ENCODE results near the gene FADS6. TPM values are rescaled to one million over a fixed set of nuclear protein-coding genes. Genes with fewer than 3 reads are reported as not detected.

Gene FADS6
- total RNA-seq, 2 donors from 2014 or later = 4.7 to 5.7 TPM

DNA sequence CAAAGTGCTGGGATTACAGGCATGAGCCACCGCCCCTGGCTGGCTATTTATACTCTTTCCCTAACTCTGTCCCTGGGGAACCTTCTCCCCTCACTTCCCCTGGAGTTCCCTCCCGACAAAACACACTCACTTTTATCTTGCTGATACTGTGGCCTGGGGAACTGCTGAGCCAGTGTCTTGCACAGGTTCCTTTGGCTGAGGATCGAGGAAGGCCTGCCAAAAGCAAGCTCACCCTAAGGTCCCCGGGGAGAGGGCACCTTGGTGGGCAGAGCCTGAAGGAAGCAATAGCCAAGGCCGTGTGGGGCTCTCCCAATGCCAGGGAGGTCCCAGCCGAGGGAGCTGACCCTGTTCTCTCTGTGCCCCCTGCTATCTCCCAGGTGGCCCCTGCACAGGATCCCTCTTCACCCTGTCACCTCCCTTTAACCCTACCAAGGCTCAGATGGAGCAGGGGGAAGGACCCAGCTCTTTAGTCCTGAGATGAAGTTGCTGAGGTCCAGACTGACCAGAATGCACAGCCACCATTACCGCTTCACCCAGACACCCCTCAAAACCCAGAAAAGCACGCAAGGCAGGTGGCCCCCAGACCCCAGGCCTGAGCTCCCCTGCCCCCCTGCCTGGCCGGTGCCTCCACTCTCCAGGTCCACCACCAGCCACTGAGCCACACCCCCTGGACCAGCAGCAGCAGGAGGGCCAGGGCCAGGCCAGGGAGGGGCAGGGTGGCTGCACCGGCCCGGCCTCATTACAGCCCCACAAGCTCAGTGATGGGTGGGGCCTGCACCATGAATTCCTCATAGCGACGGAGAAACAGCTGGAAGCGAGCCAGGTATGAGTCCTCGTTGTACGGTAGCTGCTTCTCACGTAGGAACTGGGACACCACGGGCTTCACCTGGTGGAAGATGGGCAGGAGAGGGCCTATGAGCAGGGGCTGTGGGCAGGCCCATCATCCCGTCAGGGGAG is 15.6 kb downstream of the FADS6 start:
- no peak overlapping the region for H3K27ac Mint-ChIP-seq
- H3K36me3 ChIP-seq (ENCODE audit: control insufficient read depth, insufficient read depth, low read length) = no peaks in the 10 kb centered on the region
- no peaks in the 10 kb centered on the region for H3K27me3 ChIP-seq (ENCODE audit: control insufficient read depth, insufficient read depth, low read length, poor library complexity, severe bottlenecking)
- no peaks in the 10 kb centered on the region for H3K9me3 ChIP-seq (ENCODE audit: control insufficient read depth, low read length)
- no peak overlapping the region for H3K4me3 ChIP-seq (ENCODE audit: low read length)
- H3K4me1 ChIP-seq (ENCODE audit: control insufficient read depth, insufficient read depth, low read length) = no peaks in the 10 kb centered on the region
- WGBS, 2 experiments (ENCODE audit: insufficient coverage in 1 of 2, insufficient read length in 1 of 2) = 86 to 88% methylated on average over 11 to 19 of the region's 19 CpGs
- H3K9me3 Mint-ChIP-seq = no peaks in the 10 kb centered on the region
- H3K36me3 Mint-ChIP-seq (ENCODE audit: low read depth) = no peaks in the 10 kb centered on the region
- no peak for TF ChIP-seq CTCF (conservative IDR thresholded peaks at IDR 0.05)
- no peak for DNase-seq
- peaks cover 11% of the 10 kb centered on the region for H3K4me1 Mint-ChIP-seq
- no peak overlapping the region for H3K4me3 Mint-ChIP-seq
- H3K27me3 Mint-ChIP-seq (ENCODE audit: insufficient read depth) = peaks cover 10% of the 10 kb centered on the region
- no peak overlapping the region for H3K27ac ChIP-seq (ENCODE audit: low read depth, low read length)
- no peak overlapping the region for H3K9ac ChIP-seq (ENCODE audit: extremely low read depth, low read length, poor library complexity, severe bottlenecking)

- DNase-seq = peak; percentile 70
- Histone ChIP-seq H3K4me3 (ENCODE audit: low read length) (no peak overlapping the region), H3K27ac (ENCODE audit: low read depth, low read length) (no peak overlapping the region), H3K36me3 (ENCODE audit: control insufficient read depth, insufficient read depth, low read length) (no peaks in the 10 kb centered on the region), H3K9ac (ENCODE audit: extremely low read depth, low read length, poor library complexity, severe bottlenecking) (no peak overlapping the region), H3K9me3 (ENCODE audit: control insufficient read depth, low read length) (no peaks in the 10 kb centered on the region), H3K27me3 (ENCODE audit: control insufficient read depth, insufficient read depth, low read length, poor library complexity, severe bottlenecking) (no peaks in the 10 kb centered on the region), H3K4me1 (ENCODE audit: control insufficient read depth, insufficient read depth, low read length) (no peaks in the 10 kb centered on the region)
- 77 to 85% methylated on average over 4 to 6 of the region's 6 CpGs for WGBS, 2 experiments (ENCODE audit: insufficient coverage in 1 of 2, insufficient read length in 1 of 2)
- TF ChIP-seq CTCF (conservative IDR thresholded peaks at IDR 0.05) = no peak
- H3K4me1 Mint-ChIP-seq = peaks cover 16% of the 10 kb centered on the region
- H3K36me3 Mint-ChIP-seq (ENCODE audit: low read depth) = no peaks in the 10 kb centered on the region
- H3K27me3 Mint-ChIP-seq (ENCODE audit: insufficient read depth) = peaks cover 6% of the 10 kb centered on the region
- H3K4me3 Mint-ChIP-seq = no peak overlapping the region
- H3K9me3 Mint-ChIP-seq = no peaks in the 10 kb centered on the region
- no peak overlapping the region for H3K27ac Mint-ChIP-seq
Observed at GRCh38 chr17:74875977-74876593, 17.3 kb downstream of the FADS6 start.

- H3K27ac ChIP-seq (ENCODE audit: low read depth, low read length) = no peak overlapping the region
- H3K36me3 ChIP-seq (ENCODE audit: control insufficient read depth, insufficient read depth, low read length) = no peaks in the 10 kb centered on the region
- TF ChIP-seq CTCF (conservative IDR thresholded peaks at IDR 0.05) = no peak
- no peak for DNase-seq
- no peaks in the 10 kb centered on the region for H3K4me1 ChIP-seq (ENCODE audit: control insufficient read depth, insufficient read depth, low read length)
- peaks cover 2% of the 10 kb centered on the region for H3K36me3 Mint-ChIP-seq (ENCODE audit: low read depth)
- no peaks in the 10 kb centered on the region for H3K9me3 ChIP-seq (ENCODE audit: control insufficient read depth, low read length)
- peaks cover 16% of the 10 kb centered on the region for H3K4me1 Mint-ChIP-seq
- H3K9me3 Mint-ChIP-seq = no peaks in the 10 kb centered on the region
- peaks cover 8% of the 10 kb centered on the region for H3K27me3 Mint-ChIP-seq (ENCODE audit: insufficient read depth)
- H3K9ac ChIP-seq (ENCODE audit: extremely low read depth, low read length, poor library complexity, severe bottlenecking) = no peak overlapping the region
- no peaks in the 10 kb centered on the region for H3K27me3 ChIP-seq (ENCODE audit: control insufficient read depth, insufficient read depth, low read length, poor library complexity, severe bottlenecking)
- no peak overlapping the region for H3K4me3 Mint-ChIP-seq
- WGBS, 2 experiments (ENCODE audit: insufficient coverage in 1 of 2, insufficient read length in 1 of 2) = 90 to 91% methylated on average over 2 to 5 of the region's 5 CpGs
- no peak overlapping the region for H3K27ac Mint-ChIP-seq
- no peak overlapping the region for H3K4me3 ChIP-seq (ENCODE audit: low read length)
Observed at GRCh38 chr17:74875155-74875976, 18.1 kb downstream of the FADS6 start.
